HG02623 (cell line): ENCODE measurements around the gene CTSD.

Experiments
- ATAC-seq: cut with Tn5 transposase; IDR thresholded peaks from one replicate; pipeline ENCODE4 v1.9.1; 2021; ENCODE audit warnings: moderate library complexity; ENCODE audit not compliant: unreplicated experiment

CTSD gene

DNA sequence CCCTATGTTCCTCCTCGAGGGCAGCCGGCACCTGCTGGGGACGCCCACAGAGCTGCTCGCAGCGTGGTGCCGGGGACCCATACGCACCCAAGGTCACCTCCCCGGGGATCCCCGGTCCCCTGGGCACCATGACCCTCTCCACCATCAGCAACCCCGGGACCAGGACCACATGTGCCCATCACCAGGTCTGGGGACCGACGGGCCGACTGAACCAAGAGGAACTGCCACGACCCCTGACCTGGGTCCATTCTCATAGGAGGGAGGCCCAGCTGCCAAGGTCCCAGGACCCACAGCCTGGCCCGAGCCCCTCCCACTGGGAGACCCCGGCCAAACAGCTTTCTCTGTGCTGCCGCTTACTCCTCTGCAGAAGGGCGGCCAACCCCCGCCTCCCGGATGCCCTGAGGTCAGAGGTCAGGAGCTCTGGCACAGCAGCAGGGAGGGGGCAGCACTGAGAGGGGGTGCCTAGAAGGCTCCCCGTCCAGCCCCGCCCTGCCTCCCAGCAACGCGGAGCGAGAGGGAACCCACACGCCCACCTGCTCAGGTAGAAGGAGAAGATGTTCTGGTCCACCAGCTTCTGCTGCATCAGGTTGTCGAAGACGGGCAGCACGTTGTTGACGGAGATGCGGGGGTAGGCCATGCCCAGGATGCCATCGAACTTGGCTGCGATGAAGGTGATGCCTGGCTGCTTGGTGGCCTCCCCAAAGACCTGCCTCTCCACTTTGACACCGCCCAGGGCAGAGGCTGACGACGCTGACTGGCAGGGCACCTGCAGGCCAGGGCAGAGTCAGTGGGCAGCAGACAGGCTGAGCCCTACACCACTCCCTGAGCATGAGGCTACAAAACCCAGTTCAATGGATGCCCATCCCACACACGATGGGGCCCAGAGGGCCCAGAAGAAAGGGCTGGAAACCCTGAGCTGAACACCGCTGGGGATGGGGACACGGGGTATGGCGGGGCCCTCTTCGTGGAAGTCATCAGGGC lies 6.6 kb downstream of the CTSD start:
- ATAC-seq, result no peak

DNA sequence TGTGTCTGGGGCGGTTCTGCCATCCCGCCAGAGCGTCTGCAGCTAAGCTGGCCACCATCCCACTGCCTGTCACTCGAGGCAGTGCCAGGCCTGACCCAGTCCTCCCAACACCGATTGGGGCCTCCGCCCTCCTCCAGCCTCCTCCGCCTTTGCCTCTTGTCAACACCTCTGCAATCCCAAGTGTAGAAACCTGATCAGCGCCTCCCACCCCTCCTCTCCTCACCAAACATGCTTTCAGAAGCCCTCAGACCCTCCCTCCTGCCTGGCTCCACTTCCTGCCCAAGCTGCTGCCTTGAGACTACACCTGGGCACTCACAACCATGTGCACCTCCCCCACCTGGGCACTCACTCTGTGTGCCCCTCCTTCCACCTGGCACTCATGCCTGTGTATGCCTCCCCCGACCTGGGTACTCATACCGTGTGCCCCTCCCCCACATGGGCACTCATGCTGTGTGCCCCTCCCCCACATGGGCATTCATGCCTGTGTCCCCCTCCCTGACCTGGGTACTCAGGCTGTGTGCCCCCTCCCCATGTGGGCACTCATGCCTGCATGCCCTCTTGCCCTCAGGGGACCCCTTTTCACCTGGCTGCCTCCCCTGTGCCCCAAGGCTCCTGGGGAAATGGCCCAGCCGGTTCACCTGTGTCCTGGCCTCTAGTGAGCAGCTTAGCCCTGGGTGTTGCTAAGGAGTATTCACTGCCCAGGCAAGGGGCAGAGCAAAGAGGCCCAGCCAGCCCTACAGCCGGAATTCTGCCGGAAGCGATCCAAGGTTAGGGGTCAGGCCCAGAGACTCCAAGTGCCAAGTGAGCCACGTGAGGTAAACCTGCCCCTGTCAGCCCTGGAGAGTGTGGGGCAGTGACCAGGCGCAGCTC lies 7.8 kb downstream of the CTSD start:
- no peak for ATAC-seq

GRCh38 chr11:1755344-1755691 lies 8.4 kb downstream of the CTSD start:
- ATAC-seq, result no peak

DNA sequence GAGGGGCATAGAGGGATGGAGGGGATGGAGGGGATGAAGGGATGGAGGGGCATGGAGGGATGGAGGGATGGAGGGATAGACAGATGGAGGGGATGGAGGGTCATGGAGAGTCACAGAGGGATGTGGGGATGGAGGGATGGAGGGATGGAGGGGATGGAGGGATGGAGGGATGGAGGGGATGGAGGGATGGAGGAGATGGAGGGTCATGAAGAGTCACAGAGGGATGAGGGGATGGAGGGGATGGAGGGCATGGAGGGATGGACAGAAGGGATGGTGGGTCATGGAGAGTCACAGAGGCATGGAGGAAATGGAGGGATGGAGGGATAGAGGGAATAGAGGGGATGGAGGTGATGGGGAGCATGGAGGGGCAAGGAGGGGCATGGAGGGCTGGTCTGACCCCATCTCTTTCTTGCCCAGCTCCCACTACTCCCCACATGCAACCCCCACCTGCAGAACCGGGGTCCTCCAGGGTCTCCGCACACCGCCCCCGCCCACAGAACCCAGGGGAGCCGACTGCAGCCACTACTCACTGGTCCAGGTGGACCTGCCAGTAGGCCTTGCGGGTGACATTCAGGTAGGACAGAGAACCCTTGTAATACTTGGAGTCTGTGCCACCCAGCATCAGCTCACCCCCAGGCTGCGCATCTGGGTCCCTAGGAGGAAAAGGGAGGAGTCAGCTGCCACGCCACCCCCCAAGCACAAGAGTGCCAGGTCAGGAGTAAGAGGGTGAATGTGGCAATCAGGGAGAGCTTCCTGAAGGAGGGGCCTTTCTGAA lies 9.2 kb downstream of the CTSD start:
- ATAC-seq, result no peak

GRCh38 chr11:1753929-1754305 lies 9.8 kb downstream of the CTSD start:
- ATAC-seq, result no peak

DNA sequence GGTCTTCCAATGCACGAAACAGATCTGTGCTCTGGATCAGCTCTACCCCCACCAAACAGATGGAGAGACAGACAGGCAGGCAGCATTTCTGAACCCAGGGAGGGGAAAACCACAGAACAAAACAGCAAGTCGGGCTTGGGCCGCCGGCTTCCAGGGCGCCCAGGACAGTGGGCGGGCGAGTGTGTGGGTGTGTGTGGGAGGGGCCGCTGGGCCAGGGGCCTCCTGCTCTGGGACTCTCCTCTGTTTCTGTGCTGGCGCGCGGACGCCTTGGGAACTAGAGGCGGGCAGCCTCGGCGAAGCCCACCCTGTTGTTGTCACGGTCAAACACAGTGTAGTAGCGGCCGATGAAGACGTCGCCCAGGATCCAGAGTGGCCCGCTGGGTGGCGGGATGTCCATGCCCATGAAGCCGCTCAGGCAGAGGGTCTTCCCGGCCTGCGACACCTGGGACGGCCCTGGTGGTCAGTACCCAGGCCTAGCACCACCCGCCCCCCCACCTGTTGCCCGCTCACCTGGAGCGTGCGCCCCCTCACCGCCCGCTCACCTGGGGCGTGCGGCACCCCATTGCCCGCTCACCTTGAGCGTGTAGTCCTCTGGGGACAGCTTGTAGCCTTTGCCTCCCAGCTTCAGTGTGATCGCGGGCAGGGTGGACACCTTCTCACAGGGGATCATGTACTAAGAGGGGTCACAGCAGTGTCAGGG lies 10.3 kb downstream of the CTSD start:
- ATAC-seq, result no peak

- no peak for ATAC-seq
Observed at GRCh38 chr11:1752907-1753228, 10.9 kb downstream of the CTSD start.

GRCh38 chr11:1751999-1752906 lies 11.5 kb downstream of the CTSD start:
- ATAC-seq, result no peak

GRCh38 chr11:1751531-1751921 lies 12.2 kb downstream of the CTSD start:
- no peak for ATAC-seq

- no peak for ATAC-seq
Observed at GRCh38 chr11:1750840-1751530, 12.7 kb downstream of the CTSD start.

DNA sequence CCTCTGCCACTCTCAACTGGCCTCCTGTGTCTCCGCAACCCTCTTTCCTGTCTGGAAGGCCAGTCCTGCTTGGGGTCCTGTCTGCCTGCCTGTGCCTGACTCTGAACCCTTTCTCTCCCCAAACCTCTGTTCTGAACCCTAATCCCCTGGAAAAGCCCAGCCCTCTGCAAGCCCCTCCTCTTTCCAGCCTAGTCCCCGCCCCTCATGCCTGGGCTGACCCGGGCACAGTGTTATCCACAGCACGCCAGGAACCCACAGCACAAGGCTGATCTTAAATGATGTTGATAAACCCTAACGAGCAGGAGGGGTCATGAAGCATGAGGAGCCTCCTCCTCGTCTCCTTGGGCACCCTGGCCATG lies 13.3 kb downstream of the CTSD start, which contains the start of gene IFITM10:
Gene IFITM10, minus strand, starts transcription at position 115 of the 359 bp plus-strand sequence. CDS start 153 bp downstream, outside the sequence.
- ATAC-seq, result no peak

- no peak for ATAC-seq
Observed at GRCh38 chr11:1749395-1750351, 14.1 kb downstream of the CTSD start.

DNA sequence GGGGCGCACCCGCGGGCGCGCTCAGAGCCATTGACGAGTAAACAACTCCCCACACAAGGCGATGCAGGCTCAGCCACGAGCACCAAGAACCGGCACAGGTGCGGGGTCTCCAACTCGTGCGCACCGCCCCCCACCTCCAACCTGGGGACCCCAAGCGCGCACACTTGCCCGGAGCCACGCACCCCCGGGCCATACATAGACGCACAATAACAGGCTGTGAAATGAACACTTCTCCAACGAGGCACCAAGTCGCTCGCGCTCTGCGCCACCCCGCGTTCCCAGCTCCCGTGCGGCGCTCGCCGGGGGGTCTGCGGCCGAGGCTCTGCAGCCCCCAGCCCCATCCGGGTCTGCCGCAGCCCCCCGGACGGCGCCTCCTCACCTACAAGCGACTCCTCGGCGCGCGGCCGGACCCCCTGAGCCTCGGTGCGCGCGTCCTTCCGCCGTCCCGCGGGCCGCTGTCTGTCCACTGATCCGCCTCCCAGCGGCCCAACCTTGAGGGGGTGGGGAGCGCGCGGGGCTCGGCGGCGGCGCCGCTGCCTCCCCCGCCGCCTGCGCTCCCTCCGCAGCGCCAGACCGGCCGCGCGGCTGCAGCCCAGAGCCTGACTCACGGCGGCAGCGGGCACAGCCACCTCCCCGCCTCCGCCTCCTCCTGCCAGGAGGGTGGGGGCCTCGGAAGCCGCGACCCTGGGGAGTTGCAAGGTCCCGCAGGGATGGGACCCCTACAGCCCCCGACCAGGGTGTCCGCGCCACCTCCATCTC lies 14.9 kb downstream of the CTSD start:
- no peak for ATAC-seq

- ATAC-seq, result no peak
Observed at GRCh38 chr11:1747753-1748635, 15.7 kb downstream of the CTSD start.

DNA sequence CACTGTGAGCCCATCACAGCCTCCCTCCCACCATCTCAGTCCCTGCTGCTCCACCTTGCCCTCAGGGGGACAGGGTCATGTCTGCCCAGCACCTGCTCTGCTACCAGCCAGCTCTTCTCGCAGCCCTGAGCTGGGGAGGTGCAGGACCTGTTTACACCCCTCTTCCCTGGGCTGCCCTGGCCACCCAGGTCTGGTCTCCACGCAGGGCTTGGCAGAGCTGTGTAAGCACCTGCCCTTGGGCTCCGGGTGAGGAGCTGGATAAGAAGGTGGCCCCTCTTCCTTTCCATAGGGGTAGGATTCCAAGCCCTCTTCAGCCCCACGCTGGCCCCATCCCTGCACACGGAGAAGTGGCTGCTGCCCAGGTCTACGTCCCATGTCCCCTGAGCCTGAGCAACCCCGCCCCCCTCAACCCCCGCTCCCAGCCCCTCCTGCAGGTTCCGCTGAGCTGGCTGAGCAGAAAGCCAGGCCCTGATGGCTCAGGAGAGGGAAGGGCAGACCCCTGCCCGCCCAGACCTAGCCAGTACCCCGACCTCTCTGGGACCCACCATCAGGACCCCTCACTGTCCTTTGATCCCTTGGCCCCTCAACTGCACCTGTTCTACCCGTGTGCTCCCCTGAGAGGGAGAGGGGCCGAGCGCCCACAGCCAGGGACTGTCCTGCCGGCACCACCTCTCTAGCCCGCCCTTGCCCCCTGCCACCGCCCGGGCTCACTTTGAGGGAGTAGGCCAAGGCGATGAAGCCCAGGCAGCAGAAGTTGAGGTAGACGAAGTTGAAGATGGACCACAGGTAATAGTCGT lies 16.6 kb downstream of the CTSD start:
- ATAC-seq, result no peak
